Neuron (in vitro differentiated cells): ENCODE measurements around the gene CAPN5.

Experiments used
- H2AFZ ChIP-seq: one replicate; pipeline ENCODE4 v1.6.1; 2013; ENCODE audit warnings: low read depth, mild to moderate bottlenecking, inconsistent platforms, low read length, moderate library complexity
- H3K27me3 ChIP-seq: one replicate; pipeline ENCODE4 v1.6.1; 2013; ENCODE audit warnings: low read length; ENCODE audit not compliant: insufficient read depth
- H3K36me3 ChIP-seq: one replicate; pipeline ENCODE4 v1.6.1; 2013; ENCODE audit warnings: low read length; ENCODE audit not compliant: insufficient read depth
- H3K4me1 ChIP-seq: one replicate; pipeline ENCODE4 v1.6.1; 2013; ENCODE audit warnings: low read length; ENCODE audit not compliant: insufficient read depth
- H3K4me3 ChIP-seq: 2 replicates; pipeline ENCODE4 v1.5.1; 2013; ENCODE audit warnings: mild to moderate bottlenecking, low read length, moderate library complexity
- H3K9me3 ChIP-seq: one replicate; pipeline ENCODE4 v1.6.1; 2013; ENCODE audit warnings: low read length

CAPN5 gene

DNA sequence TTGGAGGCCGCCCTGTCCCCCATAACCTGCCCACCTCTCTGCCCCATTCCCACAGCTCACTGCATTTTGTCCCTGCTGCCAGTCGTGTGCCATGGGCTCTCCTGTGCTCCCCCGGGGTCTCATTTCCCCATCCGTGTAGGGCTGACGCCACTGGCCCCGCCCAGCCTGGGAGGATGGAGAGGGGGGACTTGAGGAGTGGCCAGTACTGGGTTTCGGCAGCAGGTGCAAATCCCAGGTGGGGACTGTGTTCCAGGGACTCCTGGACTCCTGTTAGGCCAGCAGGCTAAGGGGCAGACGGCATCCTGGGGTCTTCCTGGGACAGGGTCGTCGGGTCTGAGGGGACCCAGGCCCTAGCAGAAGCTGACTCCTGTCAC lies 60.1 kb downstream of the CAPN5 start:
- H3K4me3 ChIP-seq = peak overlapping the region; percentile 36
- H3K27me3 ChIP-seq = no peaks in the 10 kb centered on the region
- H3K36me3 ChIP-seq = peaks cover 32% of the 10 kb centered on the region
- peaks cover 13% of the 10 kb centered on the region for H3K4me1 ChIP-seq
- peak overlapping the region; percentile 24 for H2AFZ ChIP-seq
- H3K9me3 ChIP-seq = no peaks in the 10 kb centered on the region

DNA sequence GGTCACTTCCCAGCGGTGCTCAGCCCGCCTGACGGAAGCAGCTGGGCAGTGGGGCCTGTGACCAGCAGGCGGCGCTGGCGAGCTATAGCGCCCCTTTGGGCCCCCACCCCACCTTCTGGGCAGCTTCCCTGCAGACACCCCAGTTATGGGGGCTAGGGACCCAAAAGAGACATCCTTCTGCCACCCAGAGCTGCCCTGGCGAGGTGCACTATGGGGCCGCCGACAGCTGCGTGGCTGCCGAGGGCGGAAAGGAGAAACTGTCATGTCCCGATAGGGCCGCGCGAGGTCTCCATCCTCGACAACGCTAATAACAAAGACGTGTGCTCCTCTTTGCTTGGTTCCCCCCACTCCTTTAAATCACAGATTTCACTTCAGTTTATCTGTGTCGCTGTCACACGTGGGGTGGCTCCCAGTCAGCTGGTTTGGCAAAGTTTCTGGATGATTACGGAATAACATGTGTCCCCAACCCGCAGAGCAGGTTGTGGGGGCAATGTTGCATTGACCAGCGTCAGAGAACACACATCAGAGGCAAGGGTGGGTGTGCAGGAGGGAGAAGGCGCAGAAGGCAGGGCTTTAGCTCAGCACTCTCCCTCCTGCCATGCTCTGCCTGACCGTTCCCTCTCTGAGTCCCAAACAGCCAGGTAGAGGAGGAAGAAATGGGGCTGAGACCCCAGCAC lies 60.6 kb downstream of the CAPN5 start:
- Histone ChIP-seq H2AFZ (peak overlapping the region; percentile 24), H3K27me3 (no peaks in the 10 kb centered on the region), H3K4me1 (peaks cover 13% of the 10 kb centered on the region), H3K36me3 (peaks cover 27% of the 10 kb centered on the region), H3K4me3 (peak overlapping the region; percentile 36), H3K9me3 (no peaks in the 10 kb centered on the region)

DNA sequence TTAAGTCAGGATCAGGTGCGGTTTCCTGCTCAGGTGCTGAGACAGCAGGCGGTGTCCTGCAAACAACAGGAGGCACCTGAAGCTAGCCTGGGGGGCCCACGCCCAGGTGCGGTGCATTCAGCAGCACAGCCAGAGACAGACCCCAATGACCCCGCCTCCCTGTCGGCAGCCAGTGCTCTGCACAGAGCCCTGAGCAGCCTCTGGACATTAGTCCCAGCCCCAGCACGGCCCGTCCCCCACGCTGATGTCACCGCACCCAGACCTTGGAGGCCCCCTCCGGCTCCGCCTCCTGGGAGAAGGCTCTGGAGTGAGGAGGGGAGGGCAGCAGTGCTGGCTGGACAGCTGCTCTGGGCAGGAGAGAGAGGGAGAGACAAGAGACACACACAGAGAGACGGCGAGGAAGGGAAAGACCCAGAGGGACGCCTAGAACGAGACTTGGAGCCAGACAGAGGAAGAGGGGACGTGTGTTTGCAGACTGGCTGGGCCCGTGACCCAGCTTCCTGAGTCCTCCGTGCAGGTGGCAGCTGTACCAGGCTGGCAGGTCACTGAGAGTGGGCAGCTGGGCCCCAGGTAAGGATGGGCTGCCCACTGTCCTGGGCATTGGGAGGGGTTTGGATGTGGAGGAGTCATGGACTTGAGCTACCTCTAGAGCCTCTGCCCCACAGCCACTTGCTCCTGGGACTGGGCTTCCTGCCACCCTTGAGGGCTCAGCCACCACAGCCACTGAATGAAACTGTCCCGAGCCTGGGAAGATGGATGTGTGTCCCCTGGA lies 61.3 kb downstream of the CAPN5 start, which contains the start of gene MYO7A:
MYO7A (plus strand) TSS at position 327 of the 772 bp plus-strand sequence. CDS start 2,389 bp downstream, outside the sequence.
- H3K4me1 ChIP-seq = peaks cover 13% of the 10 kb centered on the region
- peaks cover 20% of the 10 kb centered on the region for H3K36me3 ChIP-seq
- peak within 1 kb of the TSS; percentile 36 for H3K4me3 ChIP-seq
- no peaks in the 10 kb centered on the region for H3K27me3 ChIP-seq
- peak within 1 kb of the TSS; percentile 24 for H2AFZ ChIP-seq
- no peaks in the 10 kb centered on the region for H3K9me3 ChIP-seq

DNA sequence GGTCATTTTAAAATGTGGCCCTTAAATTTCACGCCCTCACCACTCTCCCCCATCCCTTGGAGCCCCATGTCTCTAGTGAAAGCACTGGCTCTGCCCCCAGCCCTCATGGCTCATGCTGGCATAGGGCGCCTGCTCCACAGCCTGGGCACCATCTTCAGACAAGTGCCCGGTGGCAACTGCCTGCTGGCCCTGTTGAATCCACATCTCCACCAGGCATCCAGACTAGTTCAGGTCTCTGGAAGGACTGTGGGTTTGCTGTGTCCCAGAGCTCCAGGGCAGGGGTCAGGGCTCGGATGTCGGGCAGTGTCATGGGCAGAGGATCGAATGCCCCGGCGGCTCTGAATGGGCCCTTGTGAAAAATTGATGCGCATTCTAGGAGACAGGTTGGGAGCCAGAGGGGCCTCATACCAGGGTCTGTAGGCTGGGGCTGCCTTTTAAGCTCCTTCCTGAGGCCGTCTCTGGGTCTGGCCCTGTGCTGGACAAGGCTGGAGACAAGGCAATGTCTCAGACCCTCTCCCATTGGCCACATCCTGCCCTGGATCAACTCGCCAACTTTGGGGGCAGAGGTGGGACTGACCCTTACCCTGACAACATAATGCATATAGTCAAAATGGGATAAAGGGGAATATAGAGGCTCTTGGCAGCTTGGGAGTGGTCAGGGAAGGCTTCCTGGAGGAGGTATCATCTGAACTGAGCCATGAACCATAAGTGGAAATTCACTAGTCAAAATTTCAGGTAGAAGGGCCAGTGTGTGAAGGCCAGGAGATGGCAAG lies 62.5 kb downstream of the CAPN5 start:
- Histone ChIP-seq H3K4me1 (peaks cover 13% of the 10 kb centered on the region), H3K27me3 (no peaks in the 10 kb centered on the region)

DNA sequence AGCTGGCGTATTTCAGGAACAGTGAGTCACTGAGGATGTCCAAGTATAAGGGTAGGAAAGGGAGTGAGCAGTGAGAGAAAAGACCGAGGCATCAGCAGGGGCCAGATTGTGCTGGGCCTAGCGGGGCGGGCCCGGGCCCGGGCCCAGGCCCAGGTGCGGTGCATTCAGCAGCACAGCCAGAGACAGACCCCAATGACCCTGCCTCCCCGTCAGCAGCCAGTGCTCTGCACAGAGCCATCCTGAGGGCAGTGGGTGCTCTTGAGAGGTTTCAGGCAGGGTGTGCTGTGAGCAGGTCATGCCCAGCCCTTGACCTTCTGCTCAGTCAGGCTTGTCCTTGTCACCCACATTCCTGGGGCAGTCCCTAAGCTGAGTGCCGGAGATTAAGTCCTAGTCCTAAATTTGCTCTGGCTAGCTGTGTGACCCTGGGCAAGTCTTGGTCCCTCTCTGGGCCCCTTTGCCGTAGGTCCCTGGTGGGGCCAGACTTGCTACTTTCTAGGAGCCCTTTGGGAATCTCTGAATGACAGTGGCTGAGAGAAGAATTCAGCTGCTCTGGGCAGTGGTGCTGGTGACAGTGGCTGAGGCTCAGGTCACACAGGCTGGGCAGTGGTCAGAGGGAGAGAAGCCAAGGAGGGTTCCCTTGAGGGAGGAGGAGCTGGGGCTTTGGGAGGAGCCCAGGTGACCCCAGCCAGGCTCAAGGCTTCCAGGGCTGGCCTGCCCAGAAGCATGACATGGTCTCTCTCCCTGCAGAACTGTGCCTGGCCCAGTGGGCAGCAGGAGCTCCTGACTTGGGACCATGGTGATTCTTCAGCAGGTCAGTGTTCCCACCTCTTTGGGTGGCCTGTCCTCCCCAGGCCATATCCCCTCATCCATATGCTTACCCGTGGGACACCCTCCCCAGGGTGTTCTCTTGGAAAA lies 63.3 kb downstream of the CAPN5 start:
- H3K4me3 ChIP-seq = no peak overlapping the region
- H2AFZ ChIP-seq = no peak overlapping the region
- no peaks in the 10 kb centered on the region for H3K9me3 ChIP-seq
- peaks cover 13% of the 10 kb centered on the region for H3K4me1 ChIP-seq
- no peaks in the 10 kb centered on the region for H3K27me3 ChIP-seq
- peaks cover 3% of the 10 kb centered on the region for H3K36me3 ChIP-seq

More for the DNA sequence above, 62.5 kb downstream of the CAPN5 start:
- Histone ChIP-seq H3K36me3 (peaks cover 10% of the 10 kb centered on the region), H3K9me3 (no peaks in the 10 kb centered on the region), H2AFZ (no peak overlapping the region), H3K4me3 (no peak overlapping the region)

DNA sequence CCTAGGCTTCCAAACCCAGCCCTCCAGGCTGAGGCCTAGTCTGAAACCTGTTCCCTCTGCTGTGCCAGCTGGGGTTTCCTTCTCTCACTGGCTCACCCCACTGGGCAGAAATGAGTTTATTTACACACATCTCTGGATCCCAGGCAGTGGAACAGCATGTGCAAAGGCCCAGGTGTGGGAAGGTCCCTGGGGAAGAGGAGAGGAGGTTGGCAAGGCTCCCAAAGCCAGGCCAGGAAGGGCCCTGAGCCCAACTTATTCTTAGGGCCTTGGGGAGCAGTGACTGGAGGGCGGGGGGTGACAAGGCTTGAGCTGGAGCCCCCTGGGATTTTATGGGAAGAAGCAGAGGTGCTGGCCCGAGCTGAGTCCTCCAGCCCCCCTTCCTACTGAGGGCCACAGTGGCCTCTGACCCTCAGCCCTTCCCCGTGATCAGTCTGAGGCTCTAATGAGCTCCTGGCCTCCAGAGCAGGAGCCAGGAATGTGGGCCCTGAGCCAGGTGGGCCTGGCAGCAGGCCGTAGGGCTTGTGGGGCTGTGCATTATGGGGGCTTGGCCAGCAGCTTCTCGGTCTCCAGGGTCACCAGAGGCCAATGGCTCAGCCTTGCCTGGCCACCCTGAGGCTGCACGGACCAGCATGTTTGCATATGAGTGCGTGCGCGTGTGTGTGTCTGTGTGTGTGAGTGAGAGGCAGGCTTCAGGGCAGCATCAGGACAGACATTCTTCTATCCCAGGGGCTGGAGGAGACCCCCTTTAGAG lies 64.2 kb downstream of the CAPN5 start:
- Histone ChIP-seq H3K4me3 (no peak overlapping the region), H3K4me1 (peaks cover 13% of the 10 kb centered on the region), H3K9me3 (no peaks in the 10 kb centered on the region), H3K36me3 (no peaks in the 10 kb centered on the region), H3K27me3 (no peaks in the 10 kb centered on the region), H2AFZ (no peak overlapping the region)

DNA sequence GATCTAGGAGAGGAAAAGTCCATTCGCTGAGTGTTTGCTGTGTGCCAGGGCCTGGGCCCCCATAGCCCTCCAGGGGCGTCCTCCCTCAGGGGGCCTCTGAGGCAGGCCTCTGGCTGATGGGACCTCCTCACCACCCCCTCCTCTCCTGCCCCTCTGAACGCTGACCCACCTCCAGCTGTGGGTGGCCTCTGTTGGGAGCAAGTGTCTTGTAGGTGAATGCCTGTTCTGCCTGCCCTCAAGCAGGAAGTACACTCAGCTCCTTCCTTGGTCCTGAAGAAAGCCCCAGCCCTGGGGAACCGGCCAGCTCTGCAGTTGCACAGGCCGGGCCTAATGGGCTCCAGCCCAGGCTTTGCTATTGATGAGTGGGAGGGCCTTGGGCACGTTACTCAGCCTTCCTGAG lies 64.8 kb downstream of the CAPN5 start:
- Histone ChIP-seq H3K36me3 (no peaks in the 10 kb centered on the region), H3K27me3 (no peaks in the 10 kb centered on the region), H3K9me3 (no peaks in the 10 kb centered on the region), H3K4me3 (no peak overlapping the region), H3K4me1 (peaks cover 13% of the 10 kb centered on the region), H2AFZ (no peak overlapping the region)

DNA sequence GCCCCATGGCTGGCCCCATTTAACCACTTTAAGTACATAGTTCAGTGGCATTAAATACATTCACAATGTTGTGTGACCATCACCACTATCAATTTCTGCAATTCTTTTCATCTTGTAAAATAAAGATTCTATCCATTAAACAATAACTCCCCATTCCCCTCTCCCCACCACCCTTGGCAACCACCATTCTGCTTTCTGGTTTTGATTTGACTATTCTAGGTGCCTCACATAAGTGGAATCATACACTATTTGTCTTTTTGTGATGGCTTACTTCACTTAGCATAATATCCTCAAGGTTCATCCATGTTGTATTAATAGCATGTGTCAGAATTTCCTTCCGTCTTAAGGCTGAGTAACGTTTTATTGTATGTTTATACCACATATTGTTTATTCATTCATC lies 68.3 kb downstream of the CAPN5 start:
- no peaks in the 10 kb centered on the region for H3K4me1 ChIP-seq
- no peaks in the 10 kb centered on the region for H3K36me3 ChIP-seq
- no peak overlapping the region for H2AFZ ChIP-seq
- no peaks in the 10 kb centered on the region for H3K9me3 ChIP-seq
- no peaks in the 10 kb centered on the region for H3K27me3 ChIP-seq
- no peak overlapping the region for H3K4me3 ChIP-seq

DNA sequence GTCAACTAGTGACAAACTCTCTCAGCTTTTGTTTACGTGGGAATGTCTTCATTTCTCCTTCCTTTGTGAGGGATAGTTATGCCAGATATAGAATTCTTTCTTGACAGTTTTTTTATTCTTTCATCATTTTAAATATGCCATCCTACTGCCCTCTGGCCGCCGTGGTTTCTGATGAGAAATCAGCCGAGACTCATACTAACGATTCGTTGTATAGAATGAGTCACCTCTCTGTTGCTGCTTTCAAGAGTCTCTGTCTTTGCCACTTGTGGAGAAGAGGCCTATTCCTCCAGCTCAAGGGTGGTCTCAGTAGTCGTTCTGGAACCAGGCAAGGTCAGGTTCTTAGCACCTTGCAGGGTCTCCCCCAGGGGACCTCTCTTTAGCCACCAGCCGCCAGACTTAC lies 69.3 kb downstream of the CAPN5 start:
- H3K4me3 ChIP-seq = no peak overlapping the region
- no peaks in the 10 kb centered on the region for H3K9me3 ChIP-seq
- H3K4me1 ChIP-seq = no peaks in the 10 kb centered on the region
- no peak overlapping the region for H2AFZ ChIP-seq
- H3K36me3 ChIP-seq = no peaks in the 10 kb centered on the region
- H3K27me3 ChIP-seq = peaks cover 4% of the 10 kb centered on the region

DNA sequence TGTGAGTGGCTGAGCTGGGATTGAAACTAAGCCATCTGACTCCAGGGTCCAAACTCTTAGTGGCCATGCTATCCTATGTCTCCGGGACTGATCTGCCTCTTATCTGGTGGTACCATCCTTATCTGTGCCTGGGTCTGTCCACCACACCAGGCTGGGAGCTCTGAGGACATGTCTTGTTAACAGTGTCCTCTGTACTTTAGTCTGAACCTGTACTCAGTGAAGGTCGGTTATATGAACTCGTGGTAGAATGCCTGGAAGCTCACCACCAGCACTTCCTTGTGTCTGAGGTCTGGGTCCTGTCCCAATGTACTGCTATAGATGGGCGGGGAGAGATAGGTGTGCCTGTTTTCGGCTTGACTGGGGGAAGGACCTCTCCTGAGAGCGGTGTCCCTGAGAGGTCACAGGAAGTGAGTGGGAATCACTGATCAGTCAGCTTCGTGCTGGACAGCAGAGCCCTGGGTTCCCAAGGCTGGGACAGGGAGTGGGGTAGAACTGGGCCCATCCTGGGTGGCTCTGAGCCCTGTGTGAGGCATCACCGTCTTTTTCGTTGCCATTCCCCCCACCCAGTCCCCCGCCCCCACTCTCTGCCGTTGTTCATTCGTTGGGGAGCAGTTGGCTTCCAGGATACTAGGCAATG lies 70.1 kb downstream of the CAPN5 start:
- H3K9me3 ChIP-seq = no peaks in the 10 kb centered on the region
- no peak overlapping the region for H3K4me3 ChIP-seq
- no peaks in the 10 kb centered on the region for H3K4me1 ChIP-seq
- peaks cover 4% of the 10 kb centered on the region for H3K27me3 ChIP-seq
- H3K36me3 ChIP-seq = no peaks in the 10 kb centered on the region
- no peak overlapping the region for H2AFZ ChIP-seq

DNA sequence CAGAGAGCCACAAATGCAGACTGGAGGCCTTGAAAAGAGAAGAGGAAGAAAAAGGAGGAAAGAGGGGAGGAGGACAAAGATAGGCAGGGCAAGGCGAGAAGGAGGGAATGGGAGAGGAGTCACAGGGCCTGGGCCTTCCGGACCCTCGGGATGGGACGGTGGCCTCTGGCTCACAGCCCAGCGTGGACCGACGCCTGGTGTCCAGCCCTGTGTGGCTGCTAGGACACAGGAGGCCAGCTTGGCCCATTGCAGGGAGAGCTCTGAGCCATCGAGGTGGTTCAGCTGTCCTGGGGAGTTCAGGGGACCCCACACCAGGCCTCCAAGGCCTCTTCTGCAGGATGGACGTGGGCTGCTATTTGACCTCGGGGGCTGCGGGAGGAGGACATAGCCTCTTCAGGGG lies 70.7 kb downstream of the CAPN5 start:
- peaks cover 4% of the 10 kb centered on the region for H3K27me3 ChIP-seq
- H3K9me3 ChIP-seq = no peaks in the 10 kb centered on the region
- no peak overlapping the region for H2AFZ ChIP-seq
- no peak overlapping the region for H3K4me3 ChIP-seq
- H3K36me3 ChIP-seq = no peaks in the 10 kb centered on the region
- H3K4me1 ChIP-seq = no peaks in the 10 kb centered on the region
